HEK293T (cell line): ENCODE results near the gene CD247.

Experiments used
- ARNT ChIP-seq: fragments of 450-650 bp; IDR thresholded peaks from 2 replicates; pipeline ENCODE4 v1.6.1; 2017; ENCODE audit warnings: mild to moderate bottlenecking
- BHLHE40 ChIP-seq: fragments of 450-650 bp; IDR thresholded peaks from 2 replicates; pipeline ENCODE4 v1.6.1; 2016; ENCODE audit warnings: mild to moderate bottlenecking, moderate library complexity, borderline replicate concordance
- FOXA1 ChIP-seq: fragments of 450-650 bp; IDR thresholded peaks from 2 replicates; pipeline ENCODE4 v1.6.1; 2016; ENCODE audit warnings: mild to moderate bottlenecking
- FOXK2 ChIP-seq: fragments of 450-650 bp; IDR thresholded peaks from 2 replicates; pipeline ENCODE4 v1.6.1; 2016; ENCODE audit warnings: mild to moderate bottlenecking
- FOXM1 ChIP-seq: fragments of 450-650 bp; IDR thresholded peaks from 2 replicates; pipeline ENCODE4 v1.6.1; 2017; ENCODE audit warnings: mild to moderate bottlenecking, borderline replicate concordance
- HDGF ChIP-seq: fragments of 450-650 bp; IDR thresholded peaks from 2 replicates; pipeline ENCODE4 v1.6.1; 2017; ENCODE audit warnings: antibody characterized with exemption, borderline replicate concordance
- L3MBTL2 ChIP-seq: fragments of 450-650 bp; conservative IDR thresholded peaks from 2 replicates; pipeline ENCODE4 v1.6.1; 2016; ENCODE audit warnings: mild to moderate bottlenecking
- LEF1 ChIP-seq: fragments of 450-650 bp; IDR thresholded peaks from 2 replicates; pipeline ENCODE4 v1.6.1; 2017; ENCODE audit warnings: mild to moderate bottlenecking, borderline replicate concordance
- SP1 ChIP-seq: fragments of 450-650 bp; IDR thresholded peaks from 2 replicates; pipeline ENCODE4 v1.6.1; 2017
- SUZ12 ChIP-seq: fragments of 450-650 bp; IDR thresholded peaks from 2 replicates; pipeline ENCODE4 v1.6.1; 2016; ENCODE audit warnings: mild to moderate bottlenecking
- TARDBP ChIP-seq: fragments of 450-650 bp; IDR thresholded peaks from 2 replicates; pipeline ENCODE4 v1.6.1; 2016
- ZNF384 ChIP-seq: fragments of 450-650 bp; IDR thresholded peaks from 2 replicates; pipeline ENCODE4 v1.6.1; 2016
- TF ChIP-seq, protein P1 (sequence below): fragments of 450-650 bp; IDR thresholded peaks from 2 replicates; pipeline ENCODE4 v1.6.1; 2016

DNA sequence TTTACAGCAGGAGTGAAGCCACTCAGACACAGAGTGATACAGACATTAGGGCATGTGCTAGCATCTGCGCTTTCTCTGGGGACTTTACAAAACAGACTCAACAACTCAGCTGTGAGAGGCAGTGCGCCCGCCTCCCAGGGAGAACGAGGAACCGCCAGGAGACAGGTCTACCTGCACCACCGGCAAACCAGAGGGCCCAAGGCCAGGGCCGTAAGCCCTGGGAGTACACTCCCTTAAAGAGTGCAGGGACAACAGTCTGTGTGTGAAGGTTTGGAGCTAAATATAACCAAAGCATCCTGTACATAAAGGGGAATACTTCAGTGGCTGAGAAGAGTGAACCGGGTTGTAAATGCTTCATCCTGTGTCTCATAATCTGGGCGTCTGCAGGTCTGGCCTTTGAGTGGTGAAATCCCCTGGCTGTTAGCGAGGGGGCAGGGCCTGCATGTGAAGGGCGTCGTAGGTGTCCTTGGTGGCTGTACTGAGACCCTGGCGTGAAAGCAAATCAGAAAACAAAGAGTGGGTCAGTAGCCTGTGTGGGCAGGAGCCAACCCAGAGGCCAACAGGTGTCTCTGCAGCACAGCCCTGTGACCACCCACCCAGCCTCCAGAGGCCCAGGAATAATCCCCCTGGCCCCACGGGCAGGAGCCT, 86.9 kb downstream of the CD247 start:
- TF ChIP-seq HDGF (no peak), BHLHE40 (no peak), LEF1 (no peak), SP1 (no peak), FOXM1 (no peak), L3MBTL2 (no peak), TARDBP (no peak), FOXK2 (no peak), ARNT (no peak), SUZ12 (no peak), ZNF384 (no peak), FOXA1 (no peak)
- TF ChIP-seq, protein P1, sequence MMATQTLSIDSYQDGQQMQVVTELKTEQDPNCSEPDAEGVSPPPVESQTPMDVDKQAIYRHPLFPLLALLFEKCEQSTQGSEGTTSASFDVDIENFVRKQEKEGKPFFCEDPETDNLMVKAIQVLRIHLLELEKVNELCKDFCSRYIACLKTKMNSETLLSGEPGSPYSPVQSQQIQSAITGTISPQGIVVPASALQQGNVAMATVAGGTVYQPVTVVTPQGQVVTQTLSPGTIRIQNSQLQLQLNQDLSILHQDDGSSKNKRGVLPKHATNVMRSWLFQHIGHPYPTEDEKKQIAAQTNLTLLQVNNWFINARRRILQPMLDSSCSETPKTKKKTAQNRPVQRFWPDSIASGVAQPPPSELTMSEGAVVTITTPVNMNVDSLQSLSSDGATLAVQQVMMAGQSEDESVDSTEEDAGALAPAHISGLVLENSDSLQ, result no peak
